Superior temporal gyrus (tissue), 1 donor: ENCODE results near the gene RBM15B.
"Not testable (repeated sequence)": the region's sequence is repeated elsewhere in the genome, so short reads cannot be mapped to it uniquely, and the experiment has no call there.

Experiments used
- DNase-seq: peaks from one replicate; pipeline ENCODE4 v3.0.0-alpha.2; 2016; ENCODE audit errors: extremely low spot score

The RBM15B gene, protein sequence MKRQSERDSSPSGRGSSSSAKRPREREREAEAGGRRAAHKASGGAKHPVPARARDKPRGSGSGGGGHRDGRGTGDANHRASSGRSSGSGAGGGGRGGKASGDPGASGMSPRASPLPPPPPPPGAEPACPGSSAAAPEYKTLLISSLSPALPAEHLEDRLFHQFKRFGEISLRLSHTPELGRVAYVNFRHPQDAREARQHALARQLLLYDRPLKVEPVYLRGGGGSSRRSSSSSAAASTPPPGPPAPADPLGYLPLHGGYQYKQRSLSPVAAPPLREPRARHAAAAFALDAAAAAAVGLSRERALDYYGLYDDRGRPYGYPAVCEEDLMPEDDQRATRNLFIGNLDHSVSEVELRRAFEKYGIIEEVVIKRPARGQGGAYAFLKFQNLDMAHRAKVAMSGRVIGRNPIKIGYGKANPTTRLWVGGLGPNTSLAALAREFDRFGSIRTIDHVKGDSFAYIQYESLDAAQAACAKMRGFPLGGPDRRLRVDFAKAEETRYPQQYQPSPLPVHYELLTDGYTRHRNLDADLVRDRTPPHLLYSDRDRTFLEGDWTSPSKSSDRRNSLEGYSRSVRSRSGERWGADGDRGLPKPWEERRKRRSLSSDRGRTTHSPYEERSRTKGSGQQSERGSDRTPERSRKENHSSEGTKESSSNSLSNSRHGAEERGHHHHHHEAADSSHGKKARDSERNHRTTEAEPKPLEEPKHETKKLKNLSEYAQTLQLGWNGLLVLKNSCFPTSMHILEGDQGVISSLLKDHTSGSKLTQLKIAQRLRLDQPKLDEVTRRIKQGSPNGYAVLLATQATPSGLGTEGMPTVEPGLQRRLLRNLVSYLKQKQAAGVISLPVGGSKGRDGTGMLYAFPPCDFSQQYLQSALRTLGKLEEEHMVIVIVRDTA

DNA sequence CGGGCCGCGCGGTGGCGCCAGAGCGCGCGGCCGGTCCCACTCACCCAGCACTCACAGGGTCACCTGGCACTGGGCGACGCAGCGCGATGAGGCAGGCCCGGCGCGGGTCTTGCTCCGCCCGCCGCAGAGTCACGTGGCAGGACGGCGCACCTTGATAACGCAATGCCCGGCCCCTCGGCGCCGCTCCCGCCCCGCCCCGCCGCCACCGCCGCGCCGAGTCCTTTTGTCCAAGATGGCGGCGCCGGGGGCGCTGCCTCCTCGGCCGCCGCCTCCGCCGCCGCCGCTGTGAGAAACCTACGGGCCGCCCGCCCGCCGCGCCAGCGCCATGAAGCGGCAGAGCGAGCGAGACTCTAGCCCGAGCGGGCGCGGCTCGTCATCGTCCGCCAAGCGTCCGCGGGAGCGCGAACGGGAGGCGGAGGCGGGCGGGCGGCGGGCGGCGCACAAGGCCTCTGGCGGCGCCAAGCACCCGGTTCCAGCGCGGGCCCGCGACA lies at the start of gene RBM15B:
Gene RBM15B (plus strand): TSS at position 211 of the 491 bp plus-strand sequence. CDS start 115 bp downstream, at position 326.
- peak; percentile 95 for DNase-seq

- DNase-seq, result no peak
Observed at GRCh38 chr3:51343918-51344687, 47.0 kb upstream of the RBM15B start.

- DNase-seq, result no peak
Observed at GRCh38 chr3:51350751-51351150, 40.3 kb upstream of the RBM15B start.

- no peak for DNase-seq
Observed at GRCh38 chr3:51353131-51353530, 38.0 kb upstream of the RBM15B start.

DNA sequence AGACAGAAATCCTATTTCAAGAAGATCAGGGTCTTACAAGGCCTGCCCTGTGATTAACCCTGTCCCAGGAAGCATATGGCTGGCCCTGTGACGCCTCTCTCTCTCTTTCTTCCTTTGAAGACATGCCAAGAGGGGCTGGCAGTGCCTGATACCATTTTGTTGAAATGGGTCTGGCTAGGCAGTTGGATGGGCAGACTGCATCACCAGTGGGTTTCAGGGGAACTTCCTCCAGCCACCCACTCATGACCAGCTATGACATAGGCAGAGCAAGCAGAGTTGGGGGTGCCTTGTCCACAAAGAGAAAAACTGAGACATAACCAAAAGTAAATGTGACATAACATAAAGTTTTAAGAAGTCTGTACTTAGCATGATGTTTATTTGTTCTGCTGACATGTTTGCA lies 37.4 kb upstream of the RBM15B start:
- no peak for DNase-seq

DNA sequence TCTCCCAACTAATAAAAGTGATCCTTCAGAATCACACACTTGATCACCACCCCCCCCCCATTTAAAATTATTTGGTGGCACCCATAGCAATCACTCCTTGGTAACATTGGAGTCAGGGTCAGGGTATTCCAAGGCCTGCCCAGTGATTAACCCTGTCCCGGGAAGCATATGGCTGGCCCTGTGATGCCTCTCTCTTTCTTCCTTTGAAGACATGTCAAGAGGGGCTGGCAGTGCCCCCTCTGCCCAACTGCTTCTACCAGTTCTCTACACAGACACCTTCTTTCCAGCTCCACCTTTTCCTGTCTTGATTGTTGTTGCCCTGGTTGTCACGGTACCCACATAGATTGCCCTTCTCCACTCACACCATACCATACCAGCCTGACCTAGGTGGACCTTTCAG lies 36.9 kb upstream of the RBM15B start:
- DNase-seq, result no peak

DNA sequence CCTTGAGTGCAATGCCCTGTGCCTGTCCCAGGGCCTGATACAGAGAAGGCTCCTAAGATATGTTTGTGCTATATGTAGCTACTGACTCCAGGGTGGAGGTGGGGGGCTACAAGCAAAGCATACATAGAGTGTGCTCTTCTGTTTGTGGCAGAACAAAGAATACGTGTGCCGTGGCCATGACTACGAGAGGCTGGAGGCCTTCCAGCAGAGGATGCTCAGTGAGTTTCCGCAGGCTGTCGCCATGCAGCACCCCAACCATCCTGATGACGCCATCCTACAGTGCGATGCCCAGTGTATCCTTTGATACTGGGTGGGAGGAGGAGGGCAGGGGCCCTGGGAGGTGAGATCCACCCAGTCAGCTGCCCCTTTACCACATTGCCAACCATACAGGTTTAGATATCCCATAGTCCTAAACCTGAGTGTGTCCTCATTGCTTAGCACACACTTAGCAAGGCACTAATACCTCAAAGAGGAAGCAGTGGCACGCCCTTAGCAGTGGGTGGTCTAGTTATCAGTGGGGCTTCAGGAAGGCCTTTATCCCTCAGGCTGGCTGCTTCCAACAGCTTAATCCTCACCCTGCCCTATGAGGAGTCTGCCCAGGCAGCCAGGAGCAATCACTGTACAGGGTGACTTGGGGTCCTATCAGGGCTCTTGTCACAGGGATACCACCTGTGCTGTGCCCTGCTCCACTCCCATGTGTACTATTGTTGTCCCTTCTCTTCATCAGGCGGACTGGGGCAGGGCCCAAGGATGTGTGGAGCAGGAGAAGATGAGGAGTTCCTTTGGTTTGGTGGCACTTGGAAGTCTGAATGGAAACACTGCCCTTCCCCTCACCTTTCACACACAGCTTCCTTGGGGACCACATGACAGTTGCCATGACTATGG lies 36.1 kb upstream of the RBM15B start:
- no peak for DNase-seq

DNA sequence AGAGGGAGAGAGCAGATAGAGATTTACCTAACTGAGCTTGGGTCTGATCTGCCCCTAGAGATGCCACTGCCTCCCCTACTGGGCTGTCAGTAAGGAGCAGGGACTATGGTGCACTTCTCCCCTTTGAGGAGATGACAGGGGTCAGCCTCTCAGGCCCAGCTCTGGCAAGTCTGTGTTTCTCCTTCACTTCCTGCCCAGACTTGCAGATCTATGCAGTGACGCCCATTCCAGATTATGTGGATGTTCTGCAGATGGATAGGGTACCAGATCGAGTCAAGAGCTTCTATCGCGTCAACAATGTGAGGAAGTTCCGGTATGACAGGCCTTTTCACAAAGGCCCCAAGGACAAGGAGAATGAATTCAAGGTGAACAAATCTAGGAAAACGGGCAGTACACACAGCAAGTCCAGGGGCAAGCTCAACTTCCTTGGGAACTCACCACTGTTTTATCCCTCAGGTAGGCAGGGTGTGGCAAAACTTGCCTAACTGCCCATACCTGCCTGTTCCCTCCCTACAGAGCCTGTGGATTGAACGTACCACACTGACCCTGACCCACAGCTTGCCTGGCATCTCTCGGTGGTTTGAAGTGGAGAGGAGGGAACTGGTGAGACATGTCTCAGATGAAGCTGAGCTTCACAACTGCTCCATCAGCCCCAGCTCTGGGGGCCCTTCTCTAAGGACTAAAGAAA lies 35.0 kb upstream of the RBM15B start:
- no peak for DNase-seq

DNA sequence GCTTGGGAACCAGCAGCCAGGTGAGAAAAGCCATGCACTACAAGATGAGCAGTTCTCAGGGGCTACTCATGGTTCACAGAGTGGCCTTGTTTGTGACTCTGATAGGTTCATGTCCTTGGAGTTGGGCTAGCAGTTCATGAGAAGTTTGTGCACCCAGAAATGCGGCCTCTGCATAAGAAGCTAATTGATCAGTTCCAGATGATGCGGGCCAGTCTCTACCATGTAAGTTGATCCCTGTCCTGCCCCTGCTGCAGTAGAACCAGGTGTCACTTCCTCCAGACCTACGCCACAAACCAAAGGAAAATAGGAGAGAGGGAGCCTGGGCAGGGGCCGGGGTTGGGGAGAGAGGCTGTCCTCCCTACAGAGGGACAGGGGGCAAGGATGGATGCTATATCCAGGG lies 33.2 kb upstream of the RBM15B start:
- DNase-seq, result no peak

- no peak for DNase-seq
Observed at GRCh38 chr3:51358981-51359380, 32.1 kb upstream of the RBM15B start.

DNA sequence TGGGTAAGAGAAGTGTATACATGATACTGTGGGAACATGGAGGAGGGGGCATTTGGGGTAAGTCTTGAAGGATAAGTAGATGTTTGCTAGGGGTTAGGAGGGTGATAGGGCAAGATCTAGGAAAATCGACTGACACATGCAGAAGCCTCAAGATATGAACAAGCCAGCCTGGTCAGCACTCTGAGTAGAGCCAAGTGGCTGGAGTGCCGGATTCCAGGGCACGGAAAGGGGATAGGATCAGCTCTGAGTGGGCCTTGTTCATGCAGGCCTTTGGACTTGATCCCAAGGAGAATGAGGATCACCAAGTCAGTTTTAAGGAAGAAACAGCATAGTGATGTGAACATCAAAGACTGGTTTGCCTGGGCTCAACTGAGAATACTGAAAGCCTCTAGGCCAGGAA lies 30.3 kb upstream of the RBM15B start:
- no peak for DNase-seq

GRCh38 chr3:51361746-51362145 lies 29.3 kb upstream of the RBM15B start:
- no peak for DNase-seq

DNA sequence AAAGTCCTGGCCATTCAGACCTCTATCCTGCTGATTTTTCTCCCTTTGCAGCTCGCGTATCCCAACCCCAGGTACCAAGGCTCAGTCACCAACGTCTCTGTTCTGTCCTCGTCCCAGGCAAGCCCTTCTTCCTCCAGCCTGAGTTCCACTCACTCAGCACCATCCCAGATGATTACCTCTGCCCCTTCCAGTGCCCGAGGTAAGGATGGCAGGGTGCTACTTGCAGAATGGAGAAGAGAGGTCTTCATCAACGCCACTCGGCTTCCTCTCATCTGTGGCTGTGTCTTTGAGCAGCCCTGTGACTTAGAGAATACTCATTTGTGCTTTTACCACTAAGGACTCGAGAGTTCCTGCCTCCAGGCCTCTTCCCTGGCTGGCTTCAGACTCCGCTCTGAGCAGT lies 28.6 kb upstream of the RBM15B start:
- no peak for DNase-seq

GRCh38 chr3:51368276-51368675 lies 22.8 kb upstream of the RBM15B start:
- not testable (repeated sequence) for DNase-seq

DNA sequence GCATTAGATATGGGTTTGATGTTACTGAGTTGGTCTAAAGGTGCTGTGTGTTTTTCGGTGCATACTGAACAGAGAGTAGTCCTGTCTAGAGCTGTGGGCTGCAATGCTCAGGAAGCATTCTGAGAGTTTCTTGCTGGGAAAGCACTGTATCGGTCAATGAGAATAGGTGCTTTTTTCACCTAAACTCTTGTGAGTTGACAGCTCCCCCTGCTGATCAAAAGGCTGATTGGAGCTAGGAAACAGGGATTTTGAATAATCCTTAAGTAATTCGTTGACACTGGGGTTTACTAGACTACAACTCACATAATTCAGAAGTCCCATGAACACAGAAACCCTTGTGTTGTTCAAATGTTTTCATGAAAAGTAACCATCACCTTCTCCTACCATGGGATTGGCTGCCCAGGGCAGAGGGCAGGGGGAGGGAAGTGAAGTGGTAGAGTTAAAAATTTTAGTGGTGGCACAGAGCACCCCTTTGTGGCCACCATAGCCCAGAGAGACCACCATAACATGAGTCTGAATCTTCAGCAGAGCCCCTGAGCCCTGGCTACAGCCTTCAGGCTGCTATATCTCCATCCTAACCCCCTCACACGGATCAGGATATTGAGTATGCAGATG lies 19.0 kb upstream of the RBM15B start:
- DNase-seq, result peak; percentile 86

- no peak for DNase-seq
Observed at GRCh38 chr3:51373658-51374421, 17.2 kb upstream of the RBM15B start.

- DNase-seq, result no peak
Observed at GRCh38 chr3:51374456-51374855, 16.6 kb upstream of the RBM15B start.

GRCh38 chr3:51375136-51375535 lies 15.9 kb upstream of the RBM15B start:
- DNase-seq, result no peak

GRCh38 chr3:51375571-51375970 lies 15.5 kb upstream of the RBM15B start:
- DNase-seq, result no peak
